ENCODE data around the gene LAMB1.

LAMB1 gene

DNA sequence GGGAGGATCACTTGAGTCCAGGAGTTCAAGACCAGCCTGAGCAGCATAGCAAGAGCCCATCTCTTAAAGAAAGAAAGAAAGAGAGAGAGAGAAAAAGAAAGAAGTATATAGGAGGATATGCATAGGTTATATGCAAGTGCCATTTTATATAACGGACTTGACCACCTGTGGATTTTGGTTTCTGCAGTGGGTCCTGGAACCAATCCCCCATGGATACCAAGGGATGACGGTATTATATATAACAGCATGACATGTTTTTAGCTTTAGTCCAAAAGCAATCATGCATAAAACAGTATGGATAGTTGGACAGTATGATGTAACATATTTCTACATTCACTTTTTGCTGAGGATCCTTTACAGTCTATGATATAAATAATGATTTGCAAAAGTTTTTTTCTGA, 66.6 kb downstream of the LAMB1 start:
- DNase-seq (ENCODE audit: low read depth, low spot score): no peak
- TF ChIP-seq FOXP2 (optimal IDR thresholded peaks at IDR 0.05; ENCODE audit: control extremely low read depth, extremely low read length, insufficient read depth): no peak
- TF ChIP-seq POLR2AphosphoS5 (IDR thresholded peaks at IDR 0.05; ENCODE audit: borderline replicate concordance, low read depth, low read length): no peak
- TF ChIP-seq EZH2 (IDR thresholded peaks at IDR 0.05): no peak
- peak overlapping the region; percentile 59 for H3K27ac ChIP-seq
- H3K36me3 ChIP-seq (ENCODE audit: insufficient read depth, low read length): peaks cover 93% of the 10 kb centered on the region
- H3K9me3 ChIP-seq (ENCODE audit: low read depth, low read length): no peaks in the 10 kb centered on the region
- no peak overlapping the region for H3K4me3 ChIP-seq
- no peak overlapping the region for H3K9ac ChIP-seq (ENCODE audit: insufficient read length)

DNA sequence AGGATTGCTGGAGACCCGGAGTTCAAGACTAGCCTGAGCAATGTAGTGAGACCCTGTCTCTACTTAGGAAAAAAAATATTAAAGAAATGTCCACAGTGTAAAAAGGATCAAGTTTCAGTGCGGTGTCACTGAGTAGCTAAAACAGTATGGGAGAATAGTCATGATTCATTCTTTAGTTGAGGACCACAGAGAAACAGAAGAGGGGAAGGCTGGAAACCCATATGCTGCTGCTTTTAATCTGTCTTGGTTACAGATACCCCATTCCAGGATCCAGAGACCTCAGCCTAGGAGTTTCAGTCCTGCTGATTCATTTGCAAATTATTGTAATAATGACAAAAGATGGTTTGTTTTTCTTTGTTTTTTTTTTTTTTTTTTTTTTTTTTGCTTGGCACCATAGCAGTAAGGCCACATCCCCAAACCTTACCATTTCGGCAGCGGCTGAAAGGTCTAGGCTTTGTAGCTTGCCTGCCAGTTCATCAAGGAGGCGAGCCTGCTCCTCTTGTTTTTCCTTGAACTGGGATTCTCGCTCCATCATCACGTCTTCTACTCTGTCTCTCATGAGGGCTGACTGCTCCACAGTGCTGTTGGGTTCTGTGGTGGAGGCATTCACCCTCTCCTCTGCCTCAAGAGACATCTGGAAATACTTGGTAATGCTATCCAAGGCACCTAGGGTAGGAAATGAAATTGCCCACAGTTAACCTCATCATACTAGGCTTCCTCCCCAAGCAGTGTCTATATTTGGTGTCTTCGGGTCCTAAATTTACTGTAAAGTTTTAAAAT, 67.8 kb downstream of the LAMB1 start:
- H3K4me3 ChIP-seq: no peak overlapping the region
- DNase-seq (ENCODE audit: low read depth, low spot score): no peak
- no peak overlapping the region for H3K9ac ChIP-seq (ENCODE audit: insufficient read length)
- H3K9me3 ChIP-seq (ENCODE audit: low read depth, low read length): no peaks in the 10 kb centered on the region
- peaks cover 93% of the 10 kb centered on the region for H3K36me3 ChIP-seq (ENCODE audit: insufficient read depth, low read length)
- TF ChIP-seq FOXP2 (optimal IDR thresholded peaks at IDR 0.05; ENCODE audit: control extremely low read depth, extremely low read length, insufficient read depth) (no peak), EZH2 (IDR thresholded peaks at IDR 0.05) (no peak), POLR2AphosphoS5 (IDR thresholded peaks at IDR 0.05; ENCODE audit: borderline replicate concordance, low read depth, low read length) (0 out of 2 replicates have a peak, but pooled peaks have one; percentile 13)
- peak overlapping the region; percentile 59; the same call in 1 of the 2 replicates for H3K27ac ChIP-seq

DNA sequence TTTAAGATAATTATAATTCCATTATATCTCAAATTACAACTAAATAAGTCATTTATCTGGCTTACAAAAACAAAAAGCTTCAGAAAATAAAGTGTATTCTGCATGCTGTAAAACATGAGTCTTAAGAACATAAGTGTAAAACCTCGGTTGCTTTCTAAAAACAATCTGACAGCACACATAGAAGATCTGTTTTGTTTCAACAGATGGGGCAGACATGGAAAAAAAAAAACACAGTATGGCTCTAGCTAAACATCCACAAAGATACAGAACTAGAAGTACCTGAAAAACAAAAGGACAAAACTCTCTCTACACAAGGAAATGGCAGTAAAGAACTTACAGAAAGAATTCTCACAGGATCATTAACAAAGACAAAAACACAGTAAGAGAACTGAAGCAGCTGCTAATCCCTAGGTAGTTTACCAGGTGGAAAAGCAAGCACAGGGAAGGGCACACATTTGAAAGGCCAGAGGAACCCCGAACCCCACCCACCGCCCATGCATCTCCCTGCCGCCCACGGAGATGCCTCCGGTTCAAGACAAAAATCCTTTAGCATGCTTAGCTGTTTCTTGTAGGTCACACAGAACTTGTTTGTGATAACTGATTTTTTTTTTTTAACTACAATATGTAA, 69.5 kb downstream of the LAMB1 start:
- no peaks in the 10 kb centered on the region for H3K9me3 ChIP-seq (ENCODE audit: low read depth, low read length)
- peaks cover 94% of the 10 kb centered on the region for H3K36me3 ChIP-seq (ENCODE audit: insufficient read depth, low read length)
- TF ChIP-seq EZH2 (IDR thresholded peaks at IDR 0.05): no peak
- no peak for TF ChIP-seq POLR2AphosphoS5 (IDR thresholded peaks at IDR 0.05; ENCODE audit: borderline replicate concordance, low read depth, low read length)
- no peak for TF ChIP-seq FOXP2 (optimal IDR thresholded peaks at IDR 0.05; ENCODE audit: control extremely low read depth, extremely low read length, insufficient read depth)
- no peak for DNase-seq (ENCODE audit: low read depth, low spot score)
- H3K9ac ChIP-seq (ENCODE audit: insufficient read length): no peak overlapping the region
- H3K4me3 ChIP-seq: no peak overlapping the region
- H3K27ac ChIP-seq: no peak overlapping the region

DNA sequence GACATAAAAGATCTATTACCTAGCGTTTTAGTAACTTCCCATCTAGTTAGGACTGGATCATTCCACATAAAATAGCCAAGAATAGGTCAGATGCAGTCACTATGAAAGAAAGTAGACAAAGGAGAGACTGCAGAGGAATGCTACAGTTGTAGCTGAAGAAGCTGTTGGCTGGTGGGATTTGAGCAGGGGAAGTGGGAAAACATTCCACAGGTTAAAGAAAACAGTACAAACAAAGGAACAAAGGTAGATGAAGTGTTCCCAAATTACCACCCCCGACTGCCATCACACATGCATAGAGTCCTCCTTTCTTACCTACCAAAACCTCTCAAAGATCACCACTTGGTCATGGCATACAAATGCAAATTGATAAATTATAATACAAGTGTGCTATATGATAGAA, 70.2 kb downstream of the LAMB1 start:
- H3K36me3 ChIP-seq (ENCODE audit: insufficient read depth, low read length): peaks cover 97% of the 10 kb centered on the region
- DNase-seq (ENCODE audit: low read depth, low spot score): no peak
- H3K4me3 ChIP-seq: no peak overlapping the region
- H3K9ac ChIP-seq (ENCODE audit: insufficient read length): no peak overlapping the region
- TF ChIP-seq POLR2AphosphoS5 (IDR thresholded peaks at IDR 0.05; ENCODE audit: borderline replicate concordance, low read depth, low read length): no peak; the same call in 1 of the 2 replicates
- no peak for TF ChIP-seq FOXP2 (optimal IDR thresholded peaks at IDR 0.05; ENCODE audit: control extremely low read depth, extremely low read length, insufficient read depth)
- no peak for TF ChIP-seq EZH2 (IDR thresholded peaks at IDR 0.05)
- H3K27ac ChIP-seq: no peak overlapping the region
- no peaks in the 10 kb centered on the region for H3K9me3 ChIP-seq (ENCODE audit: low read depth, low read length)

DNA sequence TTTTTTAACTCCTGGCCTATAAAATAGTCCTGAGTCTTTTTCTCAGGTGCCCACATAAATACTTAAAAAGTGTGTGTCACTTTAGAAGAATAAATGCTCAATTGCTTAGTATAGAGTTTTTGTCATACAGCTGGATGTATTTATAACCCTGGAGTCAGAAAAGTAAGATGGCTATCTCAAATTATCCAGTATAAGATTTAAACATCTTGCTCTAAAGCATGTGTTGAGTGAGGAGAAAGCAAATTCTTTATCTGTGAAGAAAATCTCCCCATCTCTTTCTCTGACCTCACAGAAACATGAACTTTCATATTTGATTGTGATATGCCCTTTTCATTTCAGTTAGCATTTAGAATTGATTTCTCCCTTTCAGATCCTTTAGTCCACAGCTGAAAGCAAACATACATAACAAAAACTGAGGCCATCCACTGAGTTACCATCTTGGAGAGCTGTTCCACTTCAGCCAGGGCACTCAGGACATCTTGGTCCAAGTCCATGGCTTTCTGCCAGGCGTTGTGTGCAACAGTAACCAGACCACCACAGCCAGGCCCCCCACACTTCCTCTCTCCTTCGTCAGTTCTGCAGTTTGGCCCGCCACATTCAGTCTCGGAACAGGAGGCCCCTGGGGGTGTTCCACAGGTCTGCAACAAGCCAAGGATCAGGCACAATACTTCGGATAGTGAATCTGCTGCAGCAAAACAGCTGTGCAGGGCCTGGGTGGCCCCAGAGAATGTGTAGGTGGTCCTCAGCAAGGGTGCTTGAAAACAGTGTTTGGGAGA, 71.0 kb downstream of the LAMB1 start:
- Histone ChIP-seq H3K9ac (ENCODE audit: insufficient read length) (no peak overlapping the region), H3K36me3 (ENCODE audit: insufficient read depth, low read length) (peaks cover 96% of the 10 kb centered on the region), H3K4me3 (no peak overlapping the region), H3K9me3 (ENCODE audit: low read depth, low read length) (no peaks in the 10 kb centered on the region), H3K27ac (0 out of 2 replicates have a peak overlapping the region, but pooled peaks have one; percentile 7)
- DNase-seq (ENCODE audit: low read depth, low spot score): no peak
- TF ChIP-seq POLR2AphosphoS5 (IDR thresholded peaks at IDR 0.05; ENCODE audit: borderline replicate concordance, low read depth, low read length) (no peak; the same call in 1 of the 2 replicates), FOXP2 (optimal IDR thresholded peaks at IDR 0.05; ENCODE audit: control extremely low read depth, extremely low read length, insufficient read depth) (no peak), EZH2 (IDR thresholded peaks at IDR 0.05) (no peak)

DNA sequence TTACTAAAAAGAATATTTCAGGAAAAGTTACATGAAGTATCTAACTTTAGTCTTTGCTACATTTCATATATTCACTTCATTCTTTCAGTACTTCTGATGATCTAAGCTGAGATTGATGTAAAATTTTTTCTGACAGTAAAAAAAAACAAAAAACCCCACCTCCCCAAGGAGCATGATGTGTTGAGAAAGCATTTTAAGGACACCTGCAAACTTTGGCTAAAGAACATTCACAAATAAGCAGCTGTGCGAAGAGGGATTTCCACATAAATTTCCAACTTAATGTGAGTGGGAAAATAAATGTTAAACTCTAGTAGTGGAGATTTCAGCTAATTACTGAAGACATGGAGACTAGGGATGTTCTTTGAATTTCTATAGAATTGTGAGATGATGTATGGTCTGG, 76.5 kb downstream of the LAMB1 start:
- Histone ChIP-seq H3K27ac (no peak overlapping the region), H3K4me3 (no peak overlapping the region), H3K36me3 (ENCODE audit: insufficient read depth, low read length) (peaks cover 97% of the 10 kb centered on the region), H3K9me3 (ENCODE audit: low read depth, low read length) (no peaks in the 10 kb centered on the region), H3K9ac (ENCODE audit: insufficient read length) (no peak overlapping the region)
- no peak for DNase-seq (ENCODE audit: low read depth, low spot score)
- TF ChIP-seq POLR2AphosphoS5 (IDR thresholded peaks at IDR 0.05; ENCODE audit: borderline replicate concordance, low read depth, low read length) (no peak), FOXP2 (optimal IDR thresholded peaks at IDR 0.05; ENCODE audit: control extremely low read depth, extremely low read length, insufficient read depth) (no peak), EZH2 (IDR thresholded peaks at IDR 0.05) (no peak)

DNA sequence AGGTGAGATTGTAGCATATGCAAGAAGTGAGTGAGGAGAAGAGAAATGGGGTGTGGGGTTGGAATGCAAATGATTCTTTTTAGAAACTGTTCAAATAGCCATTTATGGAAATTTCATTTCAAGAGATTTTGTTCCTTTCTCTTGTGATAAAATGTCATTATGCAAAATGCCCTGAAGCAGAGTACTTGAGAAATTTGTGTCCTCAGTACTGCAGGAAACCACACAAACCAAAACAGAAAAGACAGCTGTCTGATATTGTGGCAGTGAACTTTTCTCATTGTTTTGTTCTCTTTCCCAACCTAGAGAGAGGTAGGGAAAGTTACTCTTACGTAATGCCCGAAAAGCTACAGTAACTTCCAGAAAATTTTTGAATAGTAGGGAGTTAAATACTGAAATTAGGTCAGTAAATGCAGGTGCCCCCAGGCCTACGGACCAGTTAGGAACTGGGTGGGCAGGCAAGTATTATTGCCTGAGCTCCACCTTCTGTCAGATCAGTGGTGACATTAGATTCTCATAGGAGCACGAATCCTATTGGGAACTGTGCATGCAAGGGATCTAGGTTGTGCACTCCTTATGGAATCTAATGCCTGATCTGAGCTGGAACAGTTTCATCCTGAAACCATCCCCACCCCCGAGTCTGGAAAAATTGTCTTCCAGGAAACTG, 78.0 kb downstream of the LAMB1 start:
- Histone ChIP-seq H3K36me3 (ENCODE audit: insufficient read depth, low read length) (peaks cover 97% of the 10 kb centered on the region), H3K9ac (ENCODE audit: insufficient read length) (no peak overlapping the region), H3K27ac (peak overlapping the region; percentile 47), H3K4me3 (peak overlapping the region; percentile 10; the same call in 1 of the 2 replicates), H3K9me3 (ENCODE audit: low read depth, low read length) (no peaks in the 10 kb centered on the region)
- DNase-seq (ENCODE audit: low read depth, low spot score): peak; percentile 81
- no peak for TF ChIP-seq POLR2AphosphoS5 (IDR thresholded peaks at IDR 0.05; ENCODE audit: borderline replicate concordance, low read depth, low read length)
- TF ChIP-seq EZH2 (IDR thresholded peaks at IDR 0.05): no peak
- no peak for TF ChIP-seq FOXP2 (optimal IDR thresholded peaks at IDR 0.05; ENCODE audit: control extremely low read depth, extremely low read length, insufficient read depth)

Measured in SK-N-MC (cell line).